HUES6 (cell line): ENCODE results near the gene PDLIM7.

Source experiments
- H3K27ac ChIP-seq: 2 replicates; pipeline ENCODE4 v1.7.0; 2013; ENCODE audit warnings: low read depth, mild to moderate bottlenecking, low read length, inconsistent platforms
- H3K27me3 ChIP-seq: 2 replicates; pipeline ENCODE4 v1.6.1; 2013; ENCODE audit warnings: low read length; ENCODE audit not compliant: control insufficient read depth, insufficient read depth
- H3K36me3 ChIP-seq: 2 replicates; pipeline ENCODE4 v1.6.1; 2013; ENCODE audit warnings: low read length; ENCODE audit not compliant: control insufficient read depth, insufficient read depth
- H3K4me1 ChIP-seq: 2 replicates; pipeline ENCODE4 v1.6.1; 2013; ENCODE audit warnings: low read length; ENCODE audit not compliant: control insufficient read depth, insufficient read depth
- H3K4me3 ChIP-seq: 2 replicates; pipeline ENCODE4 v1.5.1; 2013; ENCODE audit warnings: low read depth, low read length
- H3K9ac ChIP-seq: one replicate; pipeline ENCODE4 v1.6.1; 2013; ENCODE audit warnings: mild to moderate bottlenecking, low read length
- H3K9me3 ChIP-seq: 2 replicates; pipeline ENCODE4 v1.6.1; 2013; ENCODE audit warnings: low read depth, low read length; ENCODE audit not compliant: control insufficient read depth, insufficient read depth

The PDLIM7 gene

DNA sequence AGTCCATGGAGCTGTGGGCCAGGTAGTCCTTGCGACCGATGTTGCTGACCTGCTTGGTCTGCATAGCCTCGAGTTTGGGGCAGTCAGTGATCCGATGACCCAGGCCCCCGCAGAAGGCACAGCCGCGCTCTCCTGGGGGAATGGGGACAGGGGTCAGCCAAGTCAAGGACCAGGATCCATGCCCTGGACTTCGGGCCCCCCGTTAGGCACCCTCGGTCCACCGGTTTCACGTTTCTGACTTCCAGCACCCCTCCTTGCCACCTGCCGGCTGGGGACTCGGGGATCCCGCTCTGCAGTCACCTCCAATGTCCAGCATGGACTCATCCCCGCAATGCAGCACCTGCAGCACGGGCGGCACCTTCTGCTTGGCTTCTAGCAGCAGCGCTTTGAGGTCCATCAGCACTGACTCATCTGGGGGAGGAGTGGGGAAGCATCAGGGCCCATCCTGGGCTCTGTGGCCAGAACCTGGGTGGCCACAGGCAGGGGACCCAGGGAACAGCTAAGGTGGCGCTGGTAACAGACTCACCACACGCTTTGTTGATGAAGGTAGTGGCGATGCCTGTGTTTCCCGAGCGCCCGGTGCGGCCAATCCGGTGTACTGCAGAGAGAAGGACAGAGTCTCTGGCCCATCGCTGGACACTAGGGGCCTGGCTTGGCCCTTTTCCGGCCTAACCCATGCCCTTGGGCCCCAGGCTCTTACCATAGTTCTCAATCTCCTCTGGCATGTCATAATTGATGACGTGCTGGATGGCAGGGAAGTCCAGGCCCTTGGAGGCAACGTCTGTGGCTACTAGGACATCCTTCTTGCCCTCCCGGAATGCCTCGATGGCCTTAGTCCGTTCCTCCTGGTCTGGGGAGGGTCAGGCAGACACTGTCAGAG, 14.6 kb upstream of the PDLIM7 start:
- no peak overlapping the region for H3K9ac ChIP-seq
- peaks cover 25% of the 10 kb centered on the region for H3K4me1 ChIP-seq
- H3K27ac ChIP-seq, result no peak overlapping the region
- no peaks in the 10 kb centered on the region for H3K9me3 ChIP-seq
- H3K4me3 ChIP-seq, result no peak overlapping the region
- H3K36me3 ChIP-seq, result peaks cover 61% of the 10 kb centered on the region
- no peaks in the 10 kb centered on the region for H3K27me3 ChIP-seq

DNA sequence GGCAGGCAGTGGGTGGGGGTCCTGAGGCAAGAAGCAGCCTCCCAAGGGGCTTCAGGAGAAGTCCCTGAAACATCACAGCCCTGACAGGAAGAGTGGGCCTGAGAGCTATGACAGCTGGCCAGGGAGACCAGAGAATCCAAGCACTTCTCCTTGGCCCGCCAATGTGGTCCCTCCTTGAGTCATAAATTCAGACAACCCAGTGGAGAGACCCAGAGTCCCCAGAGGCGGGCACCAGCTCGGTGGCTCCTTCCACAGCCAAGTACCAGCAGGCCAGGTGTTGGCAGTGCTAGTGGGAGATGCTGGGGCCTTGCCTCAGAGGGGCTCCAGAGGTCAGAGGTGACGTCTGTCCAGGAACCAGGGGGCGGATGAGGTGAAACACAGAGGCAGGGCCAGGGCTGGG, 13.8 kb upstream of the PDLIM7 start:
- H3K4me1 ChIP-seq, result peaks cover 25% of the 10 kb centered on the region
- no peaks in the 10 kb centered on the region for H3K27me3 ChIP-seq
- no peak overlapping the region for H3K27ac ChIP-seq
- H3K36me3 ChIP-seq, result peaks cover 61% of the 10 kb centered on the region
- H3K9ac ChIP-seq, result no peak overlapping the region
- no peaks in the 10 kb centered on the region for H3K9me3 ChIP-seq
- H3K4me3 ChIP-seq, result no peak overlapping the region

DNA sequence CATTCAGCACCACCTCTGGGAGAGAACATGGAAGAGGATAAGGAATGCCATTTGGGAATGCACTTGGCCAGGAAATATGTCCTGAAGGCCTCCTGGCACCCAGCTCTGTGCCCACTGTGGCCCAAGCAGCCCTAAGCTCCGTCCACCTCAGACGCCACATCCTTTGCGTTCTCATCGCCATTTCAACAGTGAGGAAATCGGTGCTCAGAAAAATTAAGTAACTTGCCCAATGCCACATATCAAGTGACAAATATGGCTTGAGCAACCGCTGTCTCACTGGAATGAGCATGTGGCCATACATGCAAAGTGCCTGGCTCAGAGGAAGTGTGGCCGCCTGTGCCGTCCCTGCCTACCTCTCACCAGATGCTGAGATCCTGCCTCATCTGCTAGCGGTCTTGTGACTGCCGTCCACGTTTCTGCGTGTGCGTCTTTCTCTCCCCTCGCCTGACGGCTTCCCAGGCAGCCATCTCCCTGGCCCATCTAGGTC, 13.2 kb upstream of the PDLIM7 start:
- H3K9ac ChIP-seq, result no peak overlapping the region
- no peaks in the 10 kb centered on the region for H3K27me3 ChIP-seq
- no peaks in the 10 kb centered on the region for H3K9me3 ChIP-seq
- H3K4me1 ChIP-seq, result peaks cover 20% of the 10 kb centered on the region
- H3K4me3 ChIP-seq, result no peak overlapping the region
- peaks cover 57% of the 10 kb centered on the region for H3K36me3 ChIP-seq
- no peak overlapping the region for H3K27ac ChIP-seq

DNA sequence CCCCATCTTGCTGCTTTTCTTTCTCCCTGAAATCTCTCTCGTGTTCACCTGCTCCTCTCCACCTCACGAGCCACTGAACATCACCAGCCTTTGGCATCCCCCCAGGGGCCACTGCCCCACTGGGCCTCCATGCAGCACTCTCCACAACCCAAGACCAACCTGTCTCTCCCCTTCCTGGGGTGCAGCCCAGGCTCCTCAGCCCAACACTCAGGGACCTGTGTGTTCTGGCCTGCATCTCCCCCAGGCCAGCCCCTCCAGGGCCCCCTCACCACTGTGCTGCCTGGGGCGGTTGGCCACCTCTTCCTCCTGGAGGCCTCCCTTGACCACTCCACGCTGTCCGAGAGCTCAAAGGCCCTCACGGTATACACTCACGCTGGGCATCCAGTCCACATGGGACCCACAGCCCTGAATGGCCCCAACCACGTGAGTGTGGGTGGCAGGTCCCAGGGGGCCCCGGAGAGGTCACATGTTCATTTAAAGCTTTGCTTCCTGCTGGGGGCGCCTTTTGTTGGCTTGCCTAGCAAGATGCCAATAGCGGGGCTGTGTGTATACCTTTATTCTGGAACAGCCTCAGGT, 12.7 kb upstream of the PDLIM7 start:
- peaks cover 19% of the 10 kb centered on the region for H3K4me1 ChIP-seq
- no peak overlapping the region for H3K9ac ChIP-seq
- no peaks in the 10 kb centered on the region for H3K27me3 ChIP-seq
- peak overlapping the region; percentile 30; the same call in 1 of the 2 replicates for H3K27ac ChIP-seq
- H3K9me3 ChIP-seq, result no peaks in the 10 kb centered on the region
- no peak overlapping the region for H3K4me3 ChIP-seq
- H3K36me3 ChIP-seq, result peaks cover 51% of the 10 kb centered on the region

DNA sequence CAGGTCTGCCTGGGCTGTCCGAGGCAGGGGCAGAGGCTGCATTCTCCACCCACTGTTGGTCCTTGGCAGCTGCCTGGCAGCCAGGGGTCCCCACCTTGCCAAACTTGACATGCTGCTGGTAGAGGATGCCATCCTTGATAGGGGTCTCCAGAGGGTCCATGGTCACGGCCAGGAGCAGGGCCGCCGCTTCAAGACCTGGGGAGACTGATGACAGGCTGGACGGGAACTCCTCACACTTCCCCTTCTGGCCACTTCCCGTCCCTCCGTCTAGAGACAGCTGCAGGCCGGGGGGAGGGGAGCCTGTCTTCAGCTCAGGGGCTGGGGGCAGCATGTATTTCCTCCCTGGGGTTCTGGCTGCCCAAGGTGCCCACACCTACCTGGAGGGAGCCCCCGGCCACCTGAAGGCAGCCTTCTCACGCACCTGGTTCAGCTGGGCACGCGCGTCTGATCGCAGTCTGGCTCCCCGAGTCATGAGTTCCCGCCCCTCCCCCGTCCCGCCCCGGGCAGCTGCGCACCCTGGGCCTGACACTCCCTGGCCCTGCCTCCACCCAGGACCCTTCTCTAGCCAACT, 12.1 kb upstream of the PDLIM7 start, which contains the start of gene DOK3:
TSS of gene DOK3 (minus strand) at position 446 of the 571 bp plus-strand sequence. CDS start at position 160, 286 bp downstream.
- Histone ChIP-seq H3K9me3 (no peaks in the 10 kb centered on the region), H3K4me1 (peaks cover 19% of the 10 kb centered on the region), H3K36me3 (peaks cover 48% of the 10 kb centered on the region), H3K27ac (peak within 1 kb of the TSS; percentile 30; the same call in 1 of the 2 replicates), H3K4me3 (no peak within 1 kb of the TSS), H3K9ac (no peak within 1 kb of the TSS), H3K27me3 (no peaks in the 10 kb centered on the region)

DNA sequence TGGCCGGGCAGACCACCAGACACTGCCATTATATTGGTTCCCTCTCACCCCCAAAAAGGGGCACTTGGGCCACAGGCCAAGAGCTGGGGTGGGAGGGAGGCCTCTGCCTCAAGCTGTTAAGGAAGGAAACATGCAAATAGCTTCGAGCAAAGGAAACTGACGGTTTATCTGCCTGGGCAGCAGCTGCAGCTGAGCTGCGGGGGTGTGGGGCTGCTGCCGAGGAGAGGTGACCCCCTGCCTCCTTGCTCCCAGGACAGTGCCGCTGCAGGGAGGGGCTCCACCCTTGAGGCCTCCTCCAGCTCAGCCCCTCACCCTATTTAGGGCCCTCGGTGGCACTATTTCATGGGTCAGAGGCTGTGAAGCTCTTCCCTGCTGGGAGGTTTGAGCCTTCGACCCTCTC, 11.4 kb upstream of the PDLIM7 start:
- H3K27me3 ChIP-seq, result no peaks in the 10 kb centered on the region
- H3K9ac ChIP-seq, result no peak overlapping the region
- no peaks in the 10 kb centered on the region for H3K9me3 ChIP-seq
- peaks cover 19% of the 10 kb centered on the region for H3K4me1 ChIP-seq
- peaks cover 43% of the 10 kb centered on the region for H3K36me3 ChIP-seq
- no peak overlapping the region for H3K27ac ChIP-seq
- H3K4me3 ChIP-seq, result no peak overlapping the region

DNA sequence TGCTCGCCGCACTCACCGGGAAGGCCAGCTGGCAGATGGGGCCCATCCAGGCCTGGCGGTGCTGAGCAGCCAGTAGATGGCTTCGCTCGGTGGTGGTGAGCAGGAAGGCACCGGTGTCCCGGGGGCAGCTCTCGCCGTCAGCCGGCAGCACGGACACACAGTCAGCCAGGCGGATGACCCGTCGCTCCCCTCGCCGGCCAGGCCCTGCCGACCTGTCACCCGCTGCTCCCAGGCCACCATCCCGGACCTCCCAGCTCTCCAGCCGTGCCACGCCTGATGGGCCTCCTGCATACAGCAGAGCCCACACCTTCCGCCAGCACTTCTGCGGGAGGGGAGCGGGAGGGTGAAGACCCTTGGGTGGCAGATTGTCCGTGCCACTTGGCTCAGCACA, 10.8 kb upstream of the PDLIM7 start:
- H3K4me1 ChIP-seq, result peaks cover 19% of the 10 kb centered on the region
- peaks cover 41% of the 10 kb centered on the region for H3K36me3 ChIP-seq
- H3K9me3 ChIP-seq, result no peaks in the 10 kb centered on the region
- H3K27ac ChIP-seq, result no peak overlapping the region
- H3K4me3 ChIP-seq, result no peak overlapping the region
- no peaks in the 10 kb centered on the region for H3K27me3 ChIP-seq
- no peak overlapping the region for H3K9ac ChIP-seq

DNA sequence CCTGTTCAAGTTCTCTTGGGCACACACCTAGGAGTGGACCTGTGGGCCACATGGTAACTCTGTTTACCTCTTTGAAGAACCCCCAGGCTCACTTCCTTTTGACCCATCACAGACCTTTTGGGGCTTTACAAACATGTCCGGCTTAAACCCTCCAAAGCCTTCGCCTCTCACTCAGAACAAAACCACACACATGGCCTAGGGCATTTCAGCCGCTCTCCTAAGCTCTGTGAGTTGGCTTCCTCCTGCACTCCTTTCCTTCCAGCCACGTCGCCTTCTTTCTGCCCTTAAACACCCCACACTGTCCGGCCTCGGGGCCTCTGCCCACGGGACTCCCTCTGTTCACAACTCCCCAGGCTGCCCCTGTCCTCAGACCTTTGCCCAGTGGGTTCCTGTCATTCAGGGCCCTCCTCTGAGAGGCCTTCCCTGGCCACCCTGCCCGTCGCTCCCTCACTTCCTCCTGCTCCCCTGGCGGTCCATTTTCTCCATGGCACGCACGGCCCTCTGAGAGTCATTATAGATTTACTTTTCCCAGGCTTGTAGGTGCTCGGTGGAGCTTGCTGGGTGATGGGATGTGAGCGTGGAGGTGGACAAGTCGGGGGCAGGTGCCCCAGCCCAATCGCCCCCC, 10.3 kb upstream of the PDLIM7 start:
- Histone ChIP-seq H3K36me3 (peaks cover 38% of the 10 kb centered on the region), H3K9ac (no peak overlapping the region), H3K9me3 (no peaks in the 10 kb centered on the region), H3K4me3 (no peak overlapping the region), H3K27ac (no peak overlapping the region), H3K4me1 (peaks cover 19% of the 10 kb centered on the region), H3K27me3 (no peaks in the 10 kb centered on the region)

DNA sequence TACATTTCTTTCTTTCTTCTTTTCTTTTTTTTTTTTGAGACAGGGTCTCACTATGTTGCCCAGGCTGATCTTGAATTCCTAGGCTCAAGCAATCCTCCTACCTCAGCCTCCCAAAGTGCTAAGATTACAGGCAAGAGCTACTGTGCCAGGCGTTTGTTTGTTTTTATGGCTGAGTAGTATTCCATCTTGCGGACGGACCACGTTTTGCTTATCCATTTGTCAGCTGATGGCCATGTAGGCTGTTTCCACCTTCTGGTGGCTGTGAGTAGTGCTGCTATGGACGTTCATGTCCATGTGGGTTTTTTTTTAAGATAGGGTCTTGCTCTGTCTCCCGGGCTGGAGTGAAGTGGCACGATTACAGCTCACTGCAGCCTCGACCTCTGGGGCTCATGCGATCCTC, 9.8 kb upstream of the PDLIM7 start:
- Histone ChIP-seq H3K27me3 (no peaks in the 10 kb centered on the region), H3K9ac (no peak overlapping the region), H3K27ac (no peak overlapping the region), H3K9me3 (no peaks in the 10 kb centered on the region), H3K4me3 (no peak overlapping the region), H3K4me1 (peaks cover 19% of the 10 kb centered on the region), H3K36me3 (peaks cover 34% of the 10 kb centered on the region)

DNA sequence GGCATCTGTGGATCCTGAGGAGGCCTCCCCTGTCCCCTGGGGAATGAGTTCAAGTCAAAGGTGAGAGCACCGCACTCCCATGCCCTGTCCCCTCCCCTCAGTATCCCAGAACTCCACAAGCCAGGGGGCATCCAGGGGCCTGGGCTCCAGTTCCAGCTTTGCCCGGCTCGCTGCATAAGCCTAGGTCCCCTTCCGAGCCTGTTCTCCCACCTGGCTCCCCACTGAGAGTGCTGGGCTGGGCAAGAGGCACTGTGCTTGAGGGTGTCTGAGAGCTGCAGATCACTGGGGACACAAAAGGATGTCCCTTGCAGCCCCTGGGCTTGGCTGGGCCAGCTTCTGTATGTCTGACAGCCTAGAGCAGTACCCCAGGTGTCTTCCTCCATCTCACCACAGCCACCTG, 7.7 kb upstream of the PDLIM7 start:
- H3K27me3 ChIP-seq, result no peaks in the 10 kb centered on the region
- no peaks in the 10 kb centered on the region for H3K9me3 ChIP-seq
- peaks cover 21% of the 10 kb centered on the region for H3K4me1 ChIP-seq
- H3K27ac ChIP-seq, result no peak overlapping the region
- H3K9ac ChIP-seq, result no peak overlapping the region
- peaks cover 16% of the 10 kb centered on the region for H3K36me3 ChIP-seq
- no peak overlapping the region for H3K4me3 ChIP-seq
